KMS-11 (cell line): ENCODE data around the gene STK38L.

Experiments used
- H2AFZ ChIP-seq: fragments of 200-600 bp; sonication (generic); 2 replicates; pipeline ENCODE4 v1.6.1; 2016; ENCODE audit warnings: antibody characterized with exemption, mixed run types, low read depth
- H3K27ac ChIP-seq: fragments of 200-600 bp; sonication (generic); 2 replicates; pipeline ENCODE4 v1.6.1; 2016; ENCODE audit warnings: mild to moderate bottlenecking, mixed run types
- H3K27me3 ChIP-seq: fragments of 200-600 bp; sonication (generic); 2 replicates; pipeline ENCODE4 v1.6.1; 2017; ENCODE audit warnings: mild to moderate bottlenecking, low read depth, mixed run types, moderate library complexity; ENCODE audit not compliant: insufficient read depth
- H3K36me3 ChIP-seq: fragments of 200-600 bp; sonication (generic); 2 replicates; pipeline ENCODE4 v1.6.1; 2017; ENCODE audit warnings: mild to moderate bottlenecking, mixed run types; ENCODE audit not compliant: insufficient read depth
- H3K4me1 ChIP-seq: fragments of 200-600 bp; sonication (generic); 2 replicates; pipeline ENCODE4 v1.6.1; 2016; ENCODE audit warnings: mild to moderate bottlenecking, low read depth, mixed run types; ENCODE audit not compliant: poor library complexity, severe bottlenecking
- H3K4me2 ChIP-seq: fragments of 200-600 bp; sonication (generic); 2 replicates; pipeline ENCODE4 v1.7.0; 2016; ENCODE audit warnings: mild to moderate bottlenecking, mixed run types
- H3K4me3 ChIP-seq: fragments of 200-600 bp; sonication (generic); IDR thresholded peaks from 2 replicates; pipeline ENCODE4 v1.6.1; 2017; ENCODE audit warnings: low read depth, low read length, mixed read lengths; ENCODE audit not compliant: insufficient read depth
- H3K79me2 ChIP-seq: fragments of 200-600 bp; sonication (generic); 2 replicates; pipeline ENCODE4 v1.6.1; 2016; ENCODE audit warnings: low read depth, mixed run types; ENCODE audit not compliant: insufficient read depth
- H3K9ac ChIP-seq: fragments of 200-600 bp; sonication (generic); 2 replicates; pipeline ENCODE4 v1.6.1; 2016; ENCODE audit warnings: mild to moderate bottlenecking, mixed run types
- H4K20me1 ChIP-seq: fragments of 200-600 bp; sonication (generic); 2 replicates; pipeline ENCODE4 v1.6.1; 2016; ENCODE audit warnings: mild to moderate bottlenecking, mixed run types; ENCODE audit not compliant: insufficient read depth
- TF ChIP-seq, protein P1 (sequence below): fragments of 200-600 bp; sonication (generic); conservative IDR thresholded peaks from 2 replicates; pipeline ENCODE4 v1.6.1; 2017; ENCODE audit warnings: low read depth, mild to moderate bottlenecking, antibody characterized with exemption, low read length, moderate library complexity, mixed read lengths

STK38L gene

GRCh38 chr12:27201169-27201568, 42.9 kb upstream of the STK38L start:
- Histone ChIP-seq H3K9ac (no peak overlapping the region), H3K27me3 (no peaks in the 10 kb centered on the region), H3K4me1 (peaks cover 16% of the 10 kb centered on the region), H3K36me3 (no peaks in the 10 kb centered on the region), H3K4me2 (no peak overlapping the region), H4K20me1 (no peaks in the 10 kb centered on the region), H3K79me2 (no peaks in the 10 kb centered on the region), H3K27ac (no peak overlapping the region), H2AFZ (no peak overlapping the region), H3K4me3 (no peak overlapping the region)
- TF ChIP-seq, protein P1, sequence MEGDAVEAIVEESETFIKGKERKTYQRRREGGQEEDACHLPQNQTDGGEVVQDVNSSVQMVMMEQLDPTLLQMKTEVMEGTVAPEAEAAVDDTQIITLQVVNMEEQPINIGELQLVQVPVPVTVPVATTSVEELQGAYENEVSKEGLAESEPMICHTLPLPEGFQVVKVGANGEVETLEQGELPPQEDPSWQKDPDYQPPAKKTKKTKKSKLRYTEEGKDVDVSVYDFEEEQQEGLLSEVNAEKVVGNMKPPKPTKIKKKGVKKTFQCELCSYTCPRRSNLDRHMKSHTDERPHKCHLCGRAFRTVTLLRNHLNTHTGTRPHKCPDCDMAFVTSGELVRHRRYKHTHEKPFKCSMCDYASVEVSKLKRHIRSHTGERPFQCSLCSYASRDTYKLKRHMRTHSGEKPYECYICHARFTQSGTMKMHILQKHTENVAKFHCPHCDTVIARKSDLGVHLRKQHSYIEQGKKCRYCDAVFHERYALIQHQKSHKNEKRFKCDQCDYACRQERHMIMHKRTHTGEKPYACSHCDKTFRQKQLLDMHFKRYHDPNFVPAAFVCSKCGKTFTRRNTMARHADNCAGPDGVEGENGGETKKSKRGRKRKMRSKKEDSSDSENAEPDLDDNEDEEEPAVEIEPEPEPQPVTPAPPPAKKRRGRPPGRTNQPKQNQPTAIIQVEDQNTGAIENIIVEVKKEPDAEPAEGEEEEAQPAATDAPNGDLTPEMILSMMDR, result no peak

DNA sequence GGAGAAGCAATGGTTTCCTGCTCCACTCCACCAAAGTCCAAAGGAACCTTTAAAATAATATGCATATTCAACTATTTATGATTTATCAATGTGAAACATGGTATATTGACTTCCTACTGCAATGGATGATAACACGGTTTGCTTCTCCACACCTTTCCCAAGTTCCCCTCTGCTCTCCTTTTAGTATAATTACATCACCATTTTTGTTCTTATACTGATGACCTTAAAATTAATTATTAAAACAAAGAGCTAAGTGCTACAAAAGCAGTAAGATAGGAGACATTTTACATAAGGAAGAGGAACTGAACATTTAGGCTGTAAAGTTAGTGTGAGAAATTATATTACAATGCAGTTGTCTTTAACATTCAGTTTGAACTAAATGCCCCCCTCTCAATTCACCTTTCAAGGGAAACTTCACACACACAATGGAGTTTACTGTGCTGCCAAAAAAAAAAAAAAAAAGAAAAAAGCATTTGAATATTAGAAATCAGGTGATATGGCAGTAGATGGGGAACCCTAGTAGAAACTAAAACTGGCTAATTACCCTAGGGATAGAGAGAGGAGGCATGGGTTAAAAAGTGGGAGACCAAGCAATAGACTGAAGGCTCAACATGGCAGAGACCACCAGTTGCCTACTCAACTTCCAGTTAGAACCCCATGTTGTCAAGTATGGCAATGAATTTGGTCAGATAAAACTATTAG, 37.1 kb upstream of the STK38L start:
- H3K4me2 ChIP-seq, result peak overlapping the region; percentile 82; the same call in 1 of the 2 replicates
- no peak overlapping the region for H3K9ac ChIP-seq
- no peak overlapping the region for H3K4me3 ChIP-seq

DNA sequence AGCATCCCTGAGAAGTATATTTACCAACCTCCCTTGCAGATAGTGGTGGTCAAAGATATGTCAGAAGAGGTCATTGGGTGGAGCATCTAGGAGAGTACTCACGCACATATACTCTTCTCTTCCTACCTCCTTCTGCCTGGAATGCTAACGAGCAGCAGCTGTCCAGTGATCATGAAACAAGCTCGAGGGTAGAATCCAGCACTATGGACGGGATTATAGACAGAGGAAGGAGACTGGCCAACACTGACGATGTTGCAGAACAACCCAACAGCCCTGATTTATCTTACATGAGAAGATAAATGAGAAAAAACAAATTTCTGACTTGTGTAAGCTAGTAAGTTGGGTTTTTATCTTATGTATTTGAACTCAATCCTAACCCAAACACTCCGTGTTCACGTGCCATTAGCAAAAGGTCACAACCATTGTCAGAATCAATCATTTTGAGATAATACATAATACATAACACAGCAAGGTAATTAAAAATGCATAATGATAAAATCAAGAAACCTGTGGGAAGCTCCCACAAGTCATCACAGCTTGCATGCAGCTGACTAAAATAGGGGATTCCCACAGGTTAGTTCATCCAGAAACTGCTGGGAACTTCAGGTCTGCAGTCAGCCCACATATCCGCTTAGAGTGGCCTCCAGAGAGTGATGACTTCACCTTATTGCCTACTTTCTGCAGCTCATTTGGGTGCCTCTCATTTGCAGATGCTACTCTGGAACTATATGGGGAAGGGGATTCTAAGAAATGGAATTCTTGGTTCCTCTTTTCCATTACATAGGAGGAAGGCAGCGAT, 36.3 kb upstream of the STK38L start:
- H2AFZ ChIP-seq, result peak overlapping the region; percentile 38; the same call in 1 of the 2 replicates
- no peaks in the 10 kb centered on the region for H3K36me3 ChIP-seq
- H3K79me2 ChIP-seq, result no peaks in the 10 kb centered on the region
- peaks cover 54% of the 10 kb centered on the region for H3K4me1 ChIP-seq
- H3K27me3 ChIP-seq, result no peaks in the 10 kb centered on the region
- H3K9ac ChIP-seq, result peak overlapping the region; percentile 0; the same call in 1 of the 2 replicates
- peak overlapping the region; percentile 72 for H3K27ac ChIP-seq
- TF ChIP-seq, protein P1, result no peak
- peak overlapping the region; percentile 82 for H3K4me2 ChIP-seq
- no peak overlapping the region for H3K4me3 ChIP-seq
- no peaks in the 10 kb centered on the region for H4K20me1 ChIP-seq

More for the DNA sequence above, 37.1 kb upstream of the STK38L start:
- H3K79me2 ChIP-seq, result no peaks in the 10 kb centered on the region
- TF ChIP-seq, protein P1, result no peak
- no peaks in the 10 kb centered on the region for H3K36me3 ChIP-seq
- H3K27ac ChIP-seq, result peak overlapping the region; percentile 72; the same call in 1 of the 2 replicates
- H3K27me3 ChIP-seq, result no peaks in the 10 kb centered on the region
- no peaks in the 10 kb centered on the region for H4K20me1 ChIP-seq
- H3K4me1 ChIP-seq, result peaks cover 54% of the 10 kb centered on the region
- peak overlapping the region; percentile 38; the same call in 1 of the 2 replicates for H2AFZ ChIP-seq

- peaks cover 54% of the 10 kb centered on the region for H3K4me1 ChIP-seq
- peak overlapping the region; percentile 0; the same call in 1 of the 2 replicates for H3K9ac ChIP-seq
- no peaks in the 10 kb centered on the region for H4K20me1 ChIP-seq
- H3K4me2 ChIP-seq, result peak overlapping the region; percentile 82
- H3K79me2 ChIP-seq, result no peaks in the 10 kb centered on the region
- peak overlapping the region; percentile 72 for H3K27ac ChIP-seq
- no peaks in the 10 kb centered on the region for H3K36me3 ChIP-seq
- TF ChIP-seq, protein P1, result no peak
- no peaks in the 10 kb centered on the region for H3K27me3 ChIP-seq
- H2AFZ ChIP-seq, result peak overlapping the region; percentile 38; the same call in 1 of the 2 replicates
- H3K4me3 ChIP-seq, result no peak overlapping the region
Observed at GRCh38 chr12:27208414-27208750, 35.7 kb upstream of the STK38L start.
